Endothelial cell of umbilical vein (primary cell): ENCODE measurements around the gene HBE1. TPM values are rescaled to one million over a fixed set of nuclear protein-coding genes. Genes with fewer than 3 reads are reported as not detected.

Experiments used
- BruUV-seq: library from RNA; stranded (reverse); fragments of 400-500 nt; replicated peaks from 2 replicates; lab custom pipeline; 2021; lab: Mats Ljungman, UMichigan
- CTCF ChIA-PET: fragments of 300-600, 350-600 bp; sonication (Branson Sonifier 250); formaldehyde crosslinking; loops from one replicate; lab custom pipeline; 2021; ENCODE audit warnings: antibody characterized with exemption, inconsistent platforms; lab: Charles Lee
- POLR2A ChIA-PET: fragments of 300-600, 350-600 bp; sonication (Branson Sonifier 250); formaldehyde crosslinking; loops from one replicate; lab custom pipeline; 2021; ENCODE audit warnings: antibody characterized with exemption, inconsistent platforms; lab: Charles Lee
- DNase-seq: peaks from one replicate; pipeline ENCODE4 v3.0.0-alpha.2; 2011; ENCODE audit warnings: low read depth, low spot score
- FAIRE-seq: peaks from 2 replicates; lab custom pipeline; 2011; peaks lifted over from hg19 to GRCh38; lab: Jason Lieb, UNC
- H2AFZ ChIP-seq: 2 replicates; pipeline ENCODE4 v1.6.0; 2012; ENCODE audit warnings: low read depth, low read length, control low read depth, inconsistent platforms
- H3K27ac ChIP-seq: 2 replicates; pipeline ENCODE4 v1.5.1; 2011; ENCODE audit warnings: low read depth, mild to moderate bottlenecking, control low read depth, low read length, moderate library complexity; ENCODE audit not compliant: insufficient read depth
- H3K27me3 ChIP-seq, 2 experiments: 2 replicates each; pipeline versions ENCODE4 v1.6.0 to v1.6.1; 2011; ENCODE audit warnings: low read length in 2 of 2, mixed read lengths in 1 of 2; ENCODE audit not compliant: control insufficient read depth in 2 of 2, insufficient read depth in 2 of 2
- H3K36me3 ChIP-seq, 2 experiments: 2 replicates in 1 of 2; 3 replicates in 1 of 2; pipeline ENCODE4 v1.5.1; 2011; ENCODE audit warnings: low read length in 2 of 2, mild to moderate bottlenecking in 1 of 2, moderate library complexity in 1 of 2; ENCODE audit not compliant: control insufficient read depth in 2 of 2, insufficient read depth in 2 of 2; ENCODE audit errors: extremely low read depth in 1 of 2
- H3K4me1 ChIP-seq: 3 replicates; pipeline ENCODE4 v1.5.1; 2011; ENCODE audit warnings: mild to moderate bottlenecking, low read length; ENCODE audit not compliant: control insufficient read depth, insufficient read depth; ENCODE audit errors: extremely low read depth
- H3K4me2 ChIP-seq: 2 replicates; pipeline ENCODE4 v1.6.1; 2011; ENCODE audit warnings: low read length, control low read depth, mixed read lengths; ENCODE audit not compliant: insufficient read depth
- H3K4me3 ChIP-seq, 3 experiments: fragments of 200-600 bp in 1 of 3; sonication (generic), shearing (Covaris generic) in 1 of 3; replicated peaks in 1 of 3; 2 replicates each; pipeline ENCODE4 v1.5.1; 2011 to 2016; ENCODE audit warnings: control low read depth in 3 of 3, low read length in 3 of 3, mild to moderate bottlenecking in 2 of 3, inconsistent platforms in 1 of 3, low read depth in 1 of 3, moderate library complexity in 1 of 3; ENCODE audit not compliant: insufficient read depth in 1 of 3
- H3K79me2 ChIP-seq: 2 replicates; pipeline ENCODE4 v1.6.0; 2012; ENCODE audit warnings: low read length, inconsistent platforms; ENCODE audit not compliant: control insufficient read depth, insufficient read depth
- H3K9ac ChIP-seq: replicated peaks from 2 replicates; pipeline ENCODE3; 2011; ENCODE audit warnings: low read length, control low read depth; ENCODE audit not compliant: insufficient read depth; ENCODE audit errors: extremely low read depth
- H3K9me1 ChIP-seq: replicated peaks from 3 replicates; pipeline ENCODE4 v1.6.0; 2011; ENCODE audit warnings: mild to moderate bottlenecking, low read length; ENCODE audit not compliant: control insufficient read depth, insufficient read depth; ENCODE audit errors: extremely low read depth
- H3K9me3 ChIP-seq: replicated peaks from 2 replicates; pipeline ENCODE4 v1.5.1; 2012; ENCODE audit warnings: low read length, inconsistent platforms; ENCODE audit not compliant: control insufficient read depth, insufficient read depth
- H4K20me1 ChIP-seq: replicated peaks from 2 replicates; pipeline ENCODE3; 2011; ENCODE audit warnings: mild to moderate bottlenecking, low read length; ENCODE audit not compliant: control insufficient read depth, insufficient read depth; ENCODE audit errors: extremely low read depth
- CTCF ChIP-seq, 2 donors: IDR thresholded peaks; 1 replicate in 1 of 2; 2 replicates in 1 of 2; pipeline ENCODE4 v1.5.1; 2011; ENCODE audit warnings: low read length in 2 of 2, mild to moderate bottlenecking in 2 of 2, moderate library complexity in 2 of 2, control low read depth in 1 of 2, inconsistent platforms in 1 of 2, low read depth in 1 of 2; ENCODE audit not compliant: insufficient read depth in 1 of 2; ENCODE audit errors: extremely low read depth in 1 of 2
- EZH2 ChIP-seq: IDR thresholded peaks from 2 replicates; pipeline ENCODE4 v1.6.1; 2012; ENCODE audit warnings: borderline replicate concordance, low read depth, mild to moderate bottlenecking, moderate library complexity, low read length, inconsistent platforms; ENCODE audit not compliant: severe bottlenecking
- FOS ChIP-seq: IDR thresholded peaks from 2 replicates; pipeline ENCODE4 v1.6.1; 2011; ENCODE audit warnings: mild to moderate bottlenecking, low read length, moderate library complexity, borderline replicate concordance; ENCODE audit not compliant: insufficient read depth
- GATA2 ChIP-seq: IDR thresholded peaks from 2 replicates; pipeline ENCODE4 v1.7.0; 2011; ENCODE audit warnings: low read depth, mild to moderate bottlenecking, moderate library complexity, mixed read lengths, low read length; ENCODE audit not compliant: insufficient read length, insufficient read depth
- JUN ChIP-seq: IDR thresholded peaks from 2 replicates; pipeline ENCODE4 v1.6.1; 2011; ENCODE audit warnings: borderline replicate concordance, low read depth; ENCODE audit not compliant: insufficient read length, insufficient read depth
- MAX ChIP-seq: IDR thresholded peaks from 2 replicates; pipeline ENCODE4 v1.6.1; 2011; ENCODE audit not compliant: insufficient read depth, insufficient read length
- MYC ChIP-seq: IDR thresholded peaks from one replicate; pipeline ENCODE4 v1.6.1; 2011; ENCODE audit warnings: mild to moderate bottlenecking, low read depth, low read length
- POLR2A ChIP-seq: IDR thresholded peaks from 2 replicates; pipeline ENCODE4 v1.6.1; 2012; ENCODE audit warnings: low read depth, mild to moderate bottlenecking, control low read depth, low read length
- POLR2AphosphoS5 ChIP-seq: IDR thresholded peaks from 2 replicates; pipeline ENCODE4 v1.6.1; 2012; ENCODE audit warnings: low read depth, mild to moderate bottlenecking, control low read depth, low read length, moderate library complexity; ENCODE audit not compliant: insufficient read depth
- dilution Hi-C: fragments of 300-500 bp; cut with MboI; formaldehyde crosslinking; loops from one replicate; pipeline ENCODE4 v1.15.0; 2019; ENCODE audit warnings: low sequenced_read_pairs; ENCODE audit not compliant: extremely low pct_ligation_motif_present
- intact Hi-C: fragments of 100-400 bp; cut with micrococcal nuclease; formaldehyde crosslinking; loops from one replicate; pipeline ENCODE4 v1.10.0; 2022
- polyA plus RNA-seq, 4 experiments: library from polyadenylated mRNA; depleted of rRNA in 3 of 4; stranded (reverse) in 3 of 4; unstranded in 1 of 4; fragments of >200 nt; gene quantifications; 2 replicates each; pipeline versions ENCODE4 v1.2.1 to v1.2.3, GENCODE V29; 2011 to 2012; ENCODE audit warnings: missing spikeins in 1 of 4
- total RNA-seq: library from RNA; stranded (reverse); gene quantifications from 2 replicates; pipeline ENCODE4 v1.2.3, GENCODE V29; 2021

The HBE1 gene
- total and polyA plus RNA-seq, 2 donors (not counting 3 experiments of a cell fraction or from before 2014, with no cell fraction given), result 0.37 TPM; not detected in 1

GRCh38 chr11:5233307-5233706 is 36.4 kb downstream of the HBE1 start:
- BruUV-seq, result no TSS peak
- Histone ChIP-seq H3K4me1 (no peaks in the 10 kb centered on the region), H3K36me3 (no peaks in the 10 kb centered on the region), H3K4me2 (no peak overlapping the region), H2AFZ (no peak overlapping the region), H3K9me3 (no peaks in the 10 kb centered on the region), H3K27ac (no peak overlapping the region), H4K20me1 (no peaks in the 10 kb centered on the region), H3K4me3 (no peak overlapping the region), H3K27me3 (no peaks in the 10 kb centered on the region), H3K9ac (no peak overlapping the region), H3K79me2 (no peaks in the 10 kb centered on the region), H3K9me1 (no peaks in the 10 kb centered on the region)
- FAIRE-seq, result no peak
- dilution Hi-C loops (no loop called here), intact Hi-C loops (no loop called here)
- ChIA-PET CTCF (no interaction called here), POLR2A (no interaction called here)
- no peak for DNase-seq
- TF ChIP-seq CTCF (IDR thresholded peaks at IDR 0.05; ENCODE audit: extremely low read depth in 1 of 2, insufficient read depth in 1 of 2, low read depth in 1 of 2, low read length in 2 of 2) (no peak), GATA2 (no peak), FOS (no peak), POLR2AphosphoS5 (no peak), MAX (no peak), JUN (no peak), EZH2 (no peak), POLR2A (no peak), MYC (no peak)
